ENCODE measurements around the gene C9orf152.

The C9orf152 gene

DNA sequence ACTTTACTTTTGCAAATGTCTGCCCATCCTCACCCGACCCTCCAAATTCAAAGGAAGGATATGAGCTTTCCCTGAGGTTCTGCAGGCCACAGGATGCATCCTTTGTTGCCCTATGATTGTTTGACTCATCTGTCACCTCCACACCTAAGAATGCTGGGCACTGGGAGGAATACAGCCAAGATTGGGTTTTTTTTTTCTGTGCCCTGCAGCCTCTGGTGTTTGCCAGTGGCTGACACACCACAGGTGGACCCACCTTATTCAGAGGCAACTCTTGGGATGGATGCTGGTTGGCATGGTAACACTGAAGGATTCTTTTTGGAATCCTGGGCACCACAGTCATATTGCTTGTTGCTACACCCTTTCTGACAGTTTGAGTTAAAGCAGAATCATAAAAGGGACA is 29.7 kb downstream of the C9orf152 start:
- no peak for DNase-seq

DNA sequence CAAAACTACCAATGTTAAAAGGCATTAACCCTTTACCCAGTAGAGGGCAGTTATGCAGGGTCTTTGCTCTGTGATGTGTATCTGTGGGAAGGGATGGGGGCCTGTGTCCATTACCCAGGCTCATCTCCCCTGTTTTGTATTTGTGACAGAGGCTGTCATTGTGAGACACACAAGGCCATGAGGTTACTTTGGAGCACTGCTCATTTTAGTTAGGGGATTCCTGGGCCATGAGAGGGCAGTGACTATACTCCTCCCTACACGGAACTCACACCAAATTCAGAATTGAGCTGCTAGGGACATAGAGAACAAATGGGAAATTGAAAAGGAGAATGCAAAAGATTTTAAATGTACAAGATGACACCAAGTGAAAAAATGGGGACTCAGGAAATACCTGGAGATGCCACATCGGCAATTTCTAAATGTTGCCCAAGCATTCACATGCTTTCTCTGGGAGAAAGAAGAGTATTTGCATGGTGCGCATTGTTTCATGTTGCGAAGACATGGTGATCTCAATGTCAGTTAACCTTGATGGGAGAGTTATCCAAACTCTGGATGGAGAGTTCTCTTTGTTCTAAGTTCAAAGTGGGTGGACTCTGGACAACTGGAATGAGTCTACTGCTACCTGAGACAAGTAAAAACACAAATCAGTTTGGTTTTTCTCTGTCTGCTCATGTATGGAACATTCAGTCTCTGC is 32.5 kb downstream of the C9orf152 start:
- no peak for DNase-seq

DNA sequence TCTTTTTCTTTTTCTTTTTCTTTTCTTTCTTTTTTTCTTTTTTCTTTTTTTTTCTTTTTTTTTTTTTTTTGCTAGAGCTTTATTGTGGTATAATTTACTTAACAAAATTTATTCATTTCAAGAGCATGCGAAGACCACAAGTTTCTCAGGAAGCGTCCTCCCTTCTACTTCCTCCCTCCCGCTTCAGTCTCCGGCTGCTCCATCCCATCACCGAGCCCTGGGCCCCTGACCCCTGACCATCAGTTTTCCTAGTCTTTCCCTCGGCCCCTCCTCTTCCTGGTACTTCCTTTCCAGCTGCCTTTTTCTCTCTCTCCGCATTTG is 34.7 kb downstream of the C9orf152 start:
- no peak for DNase-seq

DNA sequence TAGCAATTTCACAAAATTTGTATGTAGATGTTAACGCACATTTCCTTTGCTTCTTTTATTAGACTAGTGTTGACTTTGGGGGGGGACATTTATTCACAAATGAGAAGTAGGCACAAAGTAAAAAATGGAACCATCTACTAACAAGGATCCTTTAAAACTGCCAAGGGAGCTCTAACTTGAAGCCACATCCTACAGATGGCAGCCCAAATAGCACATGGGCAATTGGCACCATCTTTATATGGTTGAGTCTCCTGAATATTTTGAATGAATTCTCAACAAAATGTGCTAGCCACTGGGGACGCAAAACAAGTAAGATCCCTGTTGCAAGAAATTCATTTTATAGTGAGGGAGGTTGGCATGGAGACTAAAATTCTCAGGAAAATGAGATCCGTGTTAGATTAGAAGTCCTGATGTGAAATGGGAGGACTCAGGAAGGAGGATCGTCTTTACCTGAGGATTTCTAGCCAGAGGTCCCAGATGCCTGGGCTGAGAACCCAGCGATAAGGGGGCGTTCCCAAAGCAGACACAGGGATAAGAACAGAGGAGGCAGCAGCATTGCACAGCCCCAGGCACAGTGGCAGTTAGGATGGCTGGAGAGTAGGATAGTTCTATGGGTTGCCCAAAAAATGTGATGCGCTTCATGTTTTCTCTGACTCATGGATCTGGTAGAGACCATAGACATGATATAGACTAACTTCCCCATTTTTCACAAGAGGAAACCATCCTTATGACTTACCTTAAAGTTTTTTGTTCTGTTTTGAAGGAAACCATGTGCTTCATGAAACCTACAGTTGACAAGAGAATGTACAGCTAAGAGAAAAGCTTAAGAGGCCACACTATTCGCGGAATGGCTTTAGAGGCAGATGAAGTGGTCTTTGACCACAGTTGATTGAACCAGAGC is 37.4 kb downstream of the C9orf152 start:
- DNase-seq = no peak

DNA sequence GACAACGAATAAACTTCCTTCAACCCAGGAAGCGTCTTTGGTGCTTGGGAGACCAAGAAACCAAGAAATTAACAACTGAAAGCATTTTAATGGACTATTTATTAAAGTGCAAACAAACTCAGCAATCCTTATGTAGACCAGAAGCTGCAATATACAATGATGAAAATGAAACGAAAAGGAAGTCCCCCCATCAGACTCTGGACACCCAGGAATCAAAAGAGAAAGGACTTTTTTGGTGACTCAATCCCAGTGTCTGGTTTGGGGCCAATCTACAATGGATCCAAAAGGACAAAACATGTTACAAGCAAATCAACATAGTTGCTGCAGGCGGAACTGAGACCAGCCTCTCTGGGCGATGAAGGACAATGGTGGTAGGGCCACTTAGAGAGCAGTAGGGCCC is 39.5 kb downstream of the C9orf152 start:
- no peak for DNase-seq

DNA sequence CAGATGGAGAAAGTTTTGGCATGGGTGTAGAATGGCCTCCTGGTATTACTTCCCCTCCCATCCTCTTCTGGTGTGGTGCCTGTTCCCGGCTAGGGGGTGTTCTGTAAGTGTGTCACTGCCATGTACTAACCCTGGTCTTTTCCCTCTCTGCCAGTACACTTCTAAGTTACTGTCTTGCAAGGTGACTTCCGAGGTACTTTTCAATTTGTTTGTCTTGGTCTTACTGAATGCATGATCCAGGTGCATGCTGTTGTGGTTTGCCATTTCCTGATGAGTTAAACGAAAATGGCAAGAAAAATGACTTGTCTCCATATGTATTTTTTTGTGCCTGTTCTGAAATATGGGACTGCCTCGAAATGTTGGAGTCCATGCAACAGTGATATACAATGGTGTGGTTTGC is 46.0 kb downstream of the C9orf152 start:
- no peak for DNase-seq

DNA sequence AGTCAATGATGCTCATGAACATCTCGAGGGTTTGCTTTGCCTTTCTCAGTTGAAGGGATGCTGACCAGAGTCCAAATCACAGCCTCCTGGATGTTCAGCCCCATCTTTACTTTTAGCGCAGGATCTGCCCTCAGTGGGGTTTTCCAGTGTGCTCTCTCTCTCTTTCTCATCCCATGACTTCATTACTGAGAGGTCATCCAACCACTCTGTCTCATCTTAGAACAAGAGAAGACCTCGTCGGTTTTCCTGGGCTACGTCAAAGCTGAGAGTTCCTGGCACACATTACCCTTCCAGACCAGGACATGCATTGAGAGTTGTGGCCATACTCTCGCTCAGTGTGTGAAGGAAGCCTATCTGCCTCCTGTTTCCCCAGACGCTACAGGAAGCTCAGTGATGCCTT is 47.3 kb downstream of the C9orf152 start:
- DNase-seq = no peak

DNA sequence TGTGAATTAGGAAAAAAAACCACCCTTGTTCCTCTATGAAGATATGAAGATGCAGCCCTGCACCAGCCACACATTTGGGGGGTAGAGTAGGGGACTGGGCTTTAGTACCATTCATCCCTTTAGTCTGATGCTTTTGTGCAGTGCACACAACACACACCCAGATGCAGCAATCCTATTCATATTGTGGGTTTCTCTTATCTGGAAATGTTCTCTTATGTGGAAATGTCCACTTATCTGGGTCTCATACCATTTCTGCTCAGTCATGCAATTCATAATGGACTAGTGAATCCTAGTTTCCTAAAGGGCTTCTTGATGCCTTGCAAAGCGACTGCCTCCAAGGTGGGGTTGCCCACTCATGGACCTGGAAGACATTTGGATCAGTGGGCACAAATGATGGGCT is 47.8 kb downstream of the C9orf152 start:
- DNase-seq = no peak

DNA sequence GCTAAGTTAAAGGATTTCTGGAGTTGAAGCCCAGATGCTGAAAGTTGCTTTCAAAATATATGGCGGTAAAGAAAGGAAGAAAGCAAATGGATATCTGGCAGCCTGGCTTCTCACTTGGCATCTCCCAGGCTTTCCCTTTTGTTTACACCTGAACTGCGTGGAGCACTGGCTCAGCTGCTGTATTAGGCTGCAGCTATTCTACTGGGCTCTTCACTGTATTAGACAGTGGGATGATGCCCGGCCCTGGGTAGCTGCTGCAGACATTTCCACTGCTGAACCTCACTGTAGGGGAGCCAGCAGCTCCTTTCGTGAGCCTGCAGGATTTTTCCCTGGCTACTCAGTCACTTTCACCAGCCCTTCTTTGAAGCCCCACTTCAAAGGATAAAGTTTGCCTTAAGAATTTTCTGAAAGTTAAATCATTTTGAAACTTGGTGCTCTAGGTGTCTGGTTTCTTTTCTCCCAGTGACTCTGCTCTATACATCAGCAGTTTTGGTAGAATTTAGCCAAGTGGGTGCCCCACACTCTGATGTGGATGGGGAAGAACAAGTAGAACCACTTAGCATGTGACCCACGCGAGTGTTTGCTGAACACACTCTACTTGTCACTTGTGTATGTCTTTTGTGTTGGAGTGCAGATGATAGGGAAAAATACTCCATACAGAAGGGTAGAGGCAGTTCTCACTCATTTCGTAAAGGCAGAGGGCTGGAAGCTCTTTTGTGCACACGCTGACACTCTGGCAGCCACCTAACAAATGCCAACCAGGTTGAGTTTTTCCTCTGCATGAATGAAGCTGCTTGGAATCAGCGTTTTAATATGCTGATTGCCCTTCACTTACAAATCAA is 49.9 kb downstream of the C9orf152 start:
- no peak for DNase-seq

DNA sequence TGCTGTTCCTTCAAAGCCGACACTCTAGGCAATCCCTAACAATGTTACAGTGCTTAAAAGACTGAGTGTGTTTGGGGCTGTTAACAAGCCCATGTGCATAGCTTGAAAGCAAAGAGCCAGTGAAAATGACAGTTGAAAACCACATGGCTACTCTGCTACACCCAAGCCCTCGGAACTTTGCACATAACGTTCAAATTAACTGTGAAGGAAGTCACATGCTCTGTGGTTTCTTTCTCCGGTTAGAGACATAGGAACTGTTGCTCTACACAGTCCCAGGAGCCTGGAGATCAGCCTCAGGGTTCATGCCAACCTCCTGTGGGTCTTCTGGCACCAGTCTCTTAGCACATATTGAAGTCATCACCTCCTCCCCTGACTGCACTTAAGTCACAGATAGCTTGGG is 51.1 kb downstream of the C9orf152 start:
- no peak for DNase-seq

DNA sequence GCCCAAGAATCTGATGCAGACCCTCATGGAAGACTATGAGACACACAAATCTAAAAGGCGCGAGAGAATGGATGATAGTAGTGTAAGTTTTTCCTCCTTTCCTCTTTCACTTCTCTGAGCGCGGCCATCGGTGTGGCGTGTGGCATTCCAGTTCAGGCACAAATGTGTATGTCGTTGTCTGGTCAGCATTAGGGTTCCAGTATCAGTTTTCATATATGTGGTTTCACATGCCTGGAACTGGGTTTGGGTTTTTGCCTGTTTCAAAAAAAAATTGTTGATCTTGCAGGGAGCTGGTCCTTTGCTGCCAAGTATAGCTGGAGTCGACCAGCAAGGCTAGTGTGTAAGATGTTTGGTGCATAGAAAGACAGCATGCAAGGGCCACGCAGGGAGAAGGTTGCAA is 51.5 kb downstream of the C9orf152 start:
- no peak for DNase-seq

DNA sequence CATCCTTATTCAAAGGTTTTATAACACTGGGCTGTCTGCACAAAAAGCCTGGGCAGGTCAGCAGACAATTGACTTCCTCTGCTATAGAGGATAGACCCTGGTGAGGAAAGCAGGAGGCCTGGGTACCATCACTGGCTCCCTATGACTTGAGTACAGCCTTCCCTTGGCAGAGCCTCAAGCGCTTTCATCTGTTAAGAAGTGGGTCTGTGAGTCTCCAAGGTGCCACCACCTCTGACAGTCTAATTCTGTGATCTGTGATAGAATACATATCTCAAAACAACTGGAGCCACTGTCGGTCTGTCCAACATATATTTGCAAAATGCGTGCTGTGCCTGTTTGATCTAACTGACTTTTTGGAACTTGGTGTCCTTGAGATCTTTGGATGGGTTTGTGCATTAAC is 52.2 kb downstream of the C9orf152 start:
- DNase-seq = no peak

DNA sequence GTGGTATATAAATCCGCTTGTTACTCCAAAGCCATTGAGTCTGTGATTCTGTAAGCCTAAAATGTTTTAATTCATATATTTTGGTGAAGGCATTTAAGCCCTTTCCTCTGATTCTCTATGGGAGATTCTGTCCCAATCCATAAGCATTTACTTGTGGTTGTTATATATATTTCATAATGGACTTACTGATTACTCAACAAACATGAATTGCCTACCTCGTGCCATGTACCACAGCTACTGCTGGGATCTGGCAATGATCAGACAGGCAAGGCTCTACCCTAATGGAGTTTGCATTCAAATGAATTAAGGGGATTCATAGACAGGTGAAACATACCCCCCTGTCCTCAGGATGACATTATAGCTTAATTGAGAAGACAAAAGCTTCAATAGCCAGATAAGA is 54.5 kb downstream of the C9orf152 start:
- DNase-seq = no peak

DNA sequence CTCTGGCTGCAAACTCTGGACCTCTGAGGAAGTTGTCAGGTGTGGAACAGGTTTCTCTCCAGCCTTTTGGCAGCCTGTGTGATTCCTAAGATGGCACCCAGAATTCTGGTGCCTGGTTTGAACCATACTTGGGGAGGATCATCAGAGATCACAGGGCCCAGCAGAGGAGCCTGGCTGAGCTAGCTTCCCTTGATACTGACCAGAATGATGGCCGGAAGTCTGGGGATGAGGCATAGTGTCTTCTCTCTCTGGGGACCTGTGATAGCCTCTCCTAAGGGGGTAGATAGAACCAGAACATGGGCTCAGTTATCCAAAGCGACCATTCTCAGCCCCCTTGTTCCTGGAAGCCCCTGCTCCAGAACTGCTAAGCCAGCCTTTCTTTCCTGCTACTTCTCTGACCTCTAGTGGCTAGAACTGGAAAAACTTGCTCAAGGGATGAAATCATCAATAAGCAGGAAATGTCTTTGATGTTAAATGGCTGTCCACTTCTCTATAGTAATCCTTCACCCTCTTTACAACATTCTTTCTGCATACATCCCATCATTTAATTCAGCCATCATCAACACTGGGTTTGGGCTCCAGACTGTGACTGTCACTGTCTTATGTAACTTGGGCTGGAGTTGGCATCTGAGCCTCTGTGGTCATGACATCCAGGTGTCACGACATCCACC is 55.1 kb downstream of the C9orf152 start:
- DNase-seq = peak; percentile 68

All from NCI-H2227 treated with DMSO at 0.1 percent for 48 hours (cell line).